ENCODE data around the gene GALNT8.
"Not testable (repeated sequence)": the region's sequence is repeated elsewhere in the genome, so short reads cannot be mapped to it uniquely, and the experiment has no call there.

GALNT8 gene

GRCh38 chr12:4744709-4745108 lies 24.5 kb downstream of the GALNT8 start:
- no peak for DNase-seq

- DNase-seq, result no peak
Observed at GRCh38 chr12:4745249-4745648, 25.0 kb downstream of the GALNT8 start.

- not testable (repeated sequence) for DNase-seq
Observed at GRCh38 chr12:4751654-4752053, 31.5 kb downstream of the GALNT8 start.

GRCh38 chr12:4762773-4763172 lies 42.6 kb downstream of the GALNT8 start:
- peak; percentile 4 for DNase-seq

- no peak for DNase-seq
Observed at GRCh38 chr12:4763549-4763948, 43.3 kb downstream of the GALNT8 start.

DNA sequence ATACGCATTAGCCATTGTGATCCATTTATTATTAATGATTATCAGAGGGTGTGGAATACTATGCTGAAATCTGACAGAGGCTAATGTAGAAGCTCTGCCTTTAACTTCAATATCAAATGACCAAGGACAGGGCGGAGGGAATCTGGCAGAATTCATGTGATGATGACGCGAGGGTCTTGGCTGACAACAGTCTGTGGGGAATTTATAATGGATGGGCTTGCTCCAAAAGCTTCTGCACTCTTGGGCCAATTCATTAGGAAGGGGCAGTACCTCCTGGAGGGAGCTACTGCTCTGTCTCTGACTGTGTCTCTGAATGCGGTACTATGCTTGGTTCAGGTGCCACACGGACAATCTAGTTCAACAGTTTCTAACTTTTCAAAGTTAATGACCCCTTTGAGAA lies 46.2 kb downstream of the GALNT8 start:
- DNase-seq, result no peak

DNA sequence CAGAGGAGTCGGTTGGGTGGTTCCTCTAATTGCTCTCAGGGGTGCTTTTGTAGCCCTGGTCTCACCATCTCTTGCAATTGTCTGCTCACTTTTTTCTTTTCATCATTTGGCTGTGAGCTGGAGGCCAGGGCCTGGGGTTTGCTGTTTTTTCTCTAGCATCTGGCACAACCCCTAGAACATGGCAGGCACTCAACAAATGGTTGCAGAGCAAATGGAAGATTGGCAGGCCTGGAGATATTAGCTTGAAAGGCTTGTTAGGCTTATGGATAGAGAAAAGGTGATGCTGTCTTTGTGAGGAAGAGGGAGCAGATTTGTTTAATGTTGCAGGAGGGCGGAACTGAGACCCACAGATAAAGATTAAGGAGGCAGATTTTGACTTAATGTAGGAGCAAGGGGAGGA lies 47.0 kb downstream of the GALNT8 start:
- no peak for DNase-seq

DNA sequence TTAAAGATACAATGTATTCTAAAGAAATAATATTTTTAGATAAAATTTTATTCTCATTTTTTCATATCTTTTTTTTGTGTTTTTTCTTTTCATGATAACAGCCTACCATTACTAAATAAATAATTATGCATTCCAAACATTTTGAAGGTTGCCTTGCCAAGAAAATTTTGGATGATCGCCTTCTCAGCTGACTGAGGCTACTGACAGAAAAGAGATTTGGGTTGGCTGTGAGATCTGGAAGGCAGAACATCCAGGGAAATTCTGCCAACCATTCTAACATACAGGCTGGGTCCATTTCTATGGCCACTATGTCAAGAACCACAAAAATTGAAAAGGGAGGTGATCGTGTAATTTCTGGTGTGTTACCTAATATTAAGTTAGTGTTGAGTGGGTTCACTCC lies 48.1 kb downstream of the GALNT8 start:
- DNase-seq, result no peak

DNA sequence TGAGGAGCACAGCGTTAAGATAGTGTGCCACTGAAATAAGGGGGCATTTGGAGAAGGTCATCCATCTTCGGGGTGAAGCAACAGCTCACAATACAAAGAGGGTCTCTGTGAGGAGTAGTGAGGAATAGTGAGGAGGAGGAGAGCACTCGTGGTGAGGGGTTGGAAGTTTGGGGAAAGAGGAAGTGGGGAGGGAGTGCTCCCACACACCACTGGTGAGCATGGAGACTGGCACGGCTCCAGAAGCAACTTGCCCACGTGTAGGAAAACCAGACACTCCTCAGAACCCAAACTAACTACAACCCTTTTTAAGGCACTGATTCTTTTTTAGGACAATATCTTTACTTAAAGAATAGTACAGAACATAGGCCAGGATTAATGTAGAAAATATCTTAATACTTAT lies 48.9 kb downstream of the GALNT8 start:
- DNase-seq, result no peak

DNA sequence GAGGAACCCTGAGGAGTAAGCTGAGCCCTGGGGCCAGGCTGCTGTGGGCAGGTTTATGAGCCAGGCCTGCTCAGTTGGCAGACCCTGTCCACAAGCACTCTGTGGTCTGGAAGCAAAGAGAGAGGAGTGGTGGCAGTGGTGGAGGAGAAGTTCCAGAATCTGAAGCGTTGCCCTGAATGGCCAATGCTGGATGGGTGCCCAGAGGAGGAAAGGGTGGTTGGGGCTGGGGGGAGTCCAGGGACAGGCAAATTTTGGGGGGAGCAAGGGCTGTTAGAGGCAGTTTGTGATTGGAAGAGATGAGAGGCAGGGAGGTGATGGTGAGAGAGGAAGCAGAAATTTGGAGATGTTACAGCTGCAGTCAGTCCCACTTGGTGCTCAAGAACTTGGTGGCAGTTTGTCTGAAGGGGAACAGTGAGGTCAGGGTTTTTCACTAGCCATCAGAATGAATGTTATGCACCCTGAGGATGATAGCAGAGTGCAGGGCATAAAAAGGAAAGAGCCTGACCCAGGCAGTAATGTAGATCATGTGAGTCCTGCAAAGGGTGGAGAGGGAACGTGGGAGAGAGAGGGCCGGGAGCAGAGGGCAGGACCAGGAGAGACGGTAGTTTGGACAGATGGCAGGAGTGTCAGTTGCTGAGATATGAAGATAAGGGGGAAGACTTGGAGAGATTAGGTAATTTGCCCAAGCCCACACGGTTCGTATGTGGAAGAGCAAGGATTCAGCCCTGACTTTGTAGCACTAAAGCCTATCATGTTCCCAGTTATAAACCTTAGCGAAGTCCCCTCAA lies 51.2 kb downstream of the GALNT8 start:
- DNase-seq, result no peak

DNA sequence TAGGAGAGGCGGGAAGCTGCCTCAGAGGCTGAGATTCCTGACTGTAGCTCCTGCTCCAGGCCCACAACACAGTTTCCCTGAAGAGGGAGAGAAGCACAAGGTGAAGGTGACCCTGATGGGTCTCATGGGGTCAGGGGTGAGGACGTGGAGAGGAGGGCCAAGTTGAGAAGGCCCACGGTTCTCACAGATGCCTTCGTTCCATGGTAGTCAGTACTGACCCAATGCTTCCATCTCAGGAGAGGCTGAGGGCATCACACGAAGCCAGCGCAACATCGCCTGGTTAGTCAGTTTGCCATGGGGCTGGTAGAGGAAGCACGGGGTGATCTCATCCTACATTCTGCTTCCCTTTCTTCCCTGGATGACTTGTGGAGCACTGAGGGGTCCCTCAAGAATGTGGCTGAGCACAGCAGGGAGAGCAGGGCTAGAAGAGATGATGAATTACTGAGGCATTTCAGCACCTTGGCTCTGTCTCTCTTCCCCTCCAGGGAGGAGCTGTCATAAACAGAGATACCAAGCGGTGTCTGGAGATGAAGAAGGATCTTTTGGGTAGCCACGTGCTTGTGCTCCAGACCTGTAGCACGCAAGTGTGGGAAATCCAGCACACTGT lies 51.9 kb downstream of the GALNT8 start:
- no peak for DNase-seq

DNA sequence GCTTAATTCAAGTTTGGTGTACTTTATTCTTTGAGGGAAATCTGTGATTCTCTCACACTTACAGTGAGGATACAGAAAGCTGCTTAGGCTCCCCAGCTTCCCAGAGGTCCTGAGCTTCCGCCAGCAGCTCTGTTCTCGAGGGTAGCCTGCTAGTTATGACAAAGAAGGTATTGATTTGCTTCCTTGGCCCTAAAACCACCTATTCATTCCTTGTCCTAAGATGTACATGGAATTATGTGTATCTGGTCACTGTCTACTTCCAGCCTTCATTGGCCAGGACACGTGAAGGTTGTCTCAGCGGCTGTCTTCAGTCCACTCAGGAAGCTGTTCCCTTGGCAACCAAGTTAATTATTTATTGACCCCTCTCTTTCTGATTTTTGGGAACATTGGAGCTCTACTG lies 55.7 kb downstream of the GALNT8 start:
- no peak for DNase-seq

DNA sequence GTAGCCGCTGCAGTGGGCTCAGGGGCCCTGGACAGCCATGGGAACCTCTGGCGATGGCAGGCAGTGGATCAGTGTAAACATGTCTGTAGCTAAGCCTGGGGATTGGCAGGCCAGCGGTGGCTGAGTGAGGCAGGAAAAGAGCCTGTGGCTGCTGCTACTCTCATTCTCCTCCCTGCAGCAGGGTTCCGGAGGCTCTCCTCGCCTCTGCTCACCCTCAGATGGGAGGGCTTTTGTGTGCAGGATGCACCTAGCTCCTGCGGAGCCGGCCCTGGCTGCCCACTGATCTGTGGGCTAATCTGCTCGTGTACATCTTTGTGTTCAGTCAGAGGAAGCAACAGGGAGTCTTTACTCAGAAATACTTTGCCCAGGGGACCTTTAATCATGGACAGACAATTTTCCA lies 59.5 kb downstream of the GALNT8 start:
- DNase-seq, result no peak

DNA sequence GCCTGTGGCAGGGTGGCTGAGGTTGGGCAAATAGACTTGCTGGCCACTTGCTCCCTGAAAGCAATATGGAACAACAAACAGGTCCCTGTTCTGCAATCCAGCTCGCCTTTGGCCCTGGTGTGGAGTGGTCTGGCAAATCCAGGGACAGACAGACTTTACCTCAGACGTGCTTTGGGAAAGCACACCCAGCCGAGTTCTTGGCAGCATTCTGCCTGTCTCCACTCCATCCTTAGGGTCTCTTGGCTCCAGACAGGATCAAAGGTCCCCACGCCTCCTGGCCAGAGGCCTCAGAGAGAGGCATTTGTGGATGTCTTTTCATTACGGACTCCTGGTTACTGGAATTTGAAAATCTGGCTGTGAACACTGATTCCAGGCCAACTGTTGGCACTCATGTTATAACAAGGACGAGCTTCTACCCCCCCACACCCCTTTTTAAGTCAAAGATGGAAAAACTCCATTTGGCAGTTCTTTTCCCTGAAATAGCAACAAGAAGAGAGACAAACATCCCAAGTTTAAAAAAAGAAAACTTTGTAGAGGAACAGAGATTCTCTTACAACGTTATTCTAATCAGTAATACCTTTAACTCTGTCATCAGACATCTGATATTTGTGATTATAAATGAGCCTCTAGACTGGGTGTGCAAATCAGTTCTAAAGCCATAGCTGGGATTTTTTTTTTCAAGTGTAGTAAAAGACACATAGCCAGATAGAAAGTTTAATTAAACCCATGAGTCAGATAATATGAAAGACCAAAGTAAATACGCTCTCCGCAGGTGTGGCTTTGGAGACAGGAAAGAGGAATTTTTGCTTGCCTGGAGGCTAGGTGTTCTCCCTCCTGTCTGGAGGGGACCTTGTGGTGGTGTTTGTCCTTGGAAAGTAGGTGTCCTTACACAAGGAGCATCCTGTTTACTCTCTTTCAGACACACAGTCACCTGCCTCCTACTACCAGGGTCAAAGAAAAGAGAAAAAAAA lies 60.7 kb downstream of the GALNT8 start:
- no peak for DNase-seq

GRCh38 chr12:4784404-4785054 lies 64.3 kb downstream of the GALNT8 start:
- no peak for DNase-seq

- DNase-seq, result no peak
Observed at GRCh38 chr12:4786795-4787194, 66.6 kb downstream of the GALNT8 start.

DNA sequence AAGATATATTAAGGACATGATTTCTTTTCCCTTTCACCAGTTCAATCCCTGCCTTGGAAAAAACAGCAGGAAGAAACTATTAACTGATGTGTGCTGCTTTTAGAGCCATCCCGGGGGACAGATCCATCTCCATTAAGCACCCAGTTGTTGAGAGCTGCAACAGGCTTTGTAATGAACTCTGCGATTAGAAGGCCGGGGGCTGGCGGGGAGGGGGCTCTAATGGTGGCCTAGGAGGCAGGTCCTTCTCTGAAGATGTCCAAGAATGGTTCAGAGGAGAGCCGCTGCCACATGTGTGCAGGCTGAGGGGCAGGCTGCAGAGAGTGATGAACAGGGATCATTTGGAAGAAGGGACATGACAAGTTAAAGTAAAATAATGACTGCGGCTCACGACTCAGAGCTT lies 67.8 kb downstream of the GALNT8 start:
- no peak for DNase-seq

DNA sequence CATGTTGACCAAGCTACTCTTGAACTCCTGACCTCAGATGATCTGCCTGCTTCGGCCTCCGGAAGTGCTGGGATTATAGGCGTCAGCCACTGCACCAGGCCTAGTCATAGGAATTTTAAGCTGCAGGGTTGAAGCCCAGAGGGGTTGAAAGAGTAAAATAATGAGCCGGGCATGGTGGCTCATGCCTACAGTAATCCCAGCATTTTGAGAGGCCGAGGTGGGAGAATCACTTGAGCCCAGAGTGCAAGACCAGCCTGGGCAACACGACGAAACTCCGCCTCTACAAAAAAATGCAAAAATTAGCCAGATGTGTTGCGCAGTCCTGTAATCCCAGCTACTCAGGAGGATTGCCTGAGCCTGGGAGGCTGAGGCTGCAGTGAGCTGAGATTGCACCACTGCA lies 69.6 kb downstream of the GALNT8 start:
- no peak for DNase-seq

- DNase-seq, result no peak
Observed at GRCh38 chr12:4791497-4791896, 71.3 kb downstream of the GALNT8 start.

DNA sequence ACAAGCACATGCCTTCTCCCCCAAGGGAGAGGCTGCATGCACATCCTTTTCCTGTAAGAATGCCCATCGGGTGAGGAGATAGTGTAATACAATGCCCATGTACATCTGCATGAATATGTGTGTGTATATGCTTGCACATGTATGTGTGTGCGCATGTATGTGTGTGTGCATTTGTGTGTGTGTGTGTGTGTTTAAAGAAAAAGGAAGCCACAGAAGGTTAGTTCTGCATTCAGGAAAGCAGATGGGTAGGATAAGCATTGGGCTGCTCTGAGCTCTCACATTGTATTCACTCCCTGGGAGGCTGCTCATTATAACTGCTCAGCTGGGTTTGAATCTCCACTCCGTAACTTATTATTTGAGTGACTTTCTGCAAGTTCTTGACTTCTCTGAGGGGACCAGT lies 74.3 kb downstream of the GALNT8 start:
- no peak for DNase-seq

DNA sequence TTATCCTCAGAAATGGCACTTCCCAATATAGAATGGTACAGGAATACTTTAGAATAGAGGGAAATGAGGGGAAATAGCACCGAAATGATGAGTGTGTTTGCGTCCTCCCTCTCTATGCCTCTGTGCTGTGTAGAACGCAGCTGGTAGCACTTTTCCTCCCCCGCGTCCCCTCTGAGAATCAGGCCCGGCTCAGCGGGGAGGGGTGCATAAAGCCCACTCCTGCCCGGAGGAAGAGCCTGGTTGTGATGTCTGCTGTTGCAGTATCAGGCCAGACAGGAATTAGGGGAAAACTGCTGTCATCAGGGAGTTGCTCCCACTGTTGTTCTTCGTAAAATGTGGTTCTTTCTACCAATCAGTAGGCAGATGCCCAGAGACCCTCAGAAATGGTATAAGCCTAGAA lies 76.0 kb downstream of the GALNT8 start:
- DNase-seq, result no peak

DNA sequence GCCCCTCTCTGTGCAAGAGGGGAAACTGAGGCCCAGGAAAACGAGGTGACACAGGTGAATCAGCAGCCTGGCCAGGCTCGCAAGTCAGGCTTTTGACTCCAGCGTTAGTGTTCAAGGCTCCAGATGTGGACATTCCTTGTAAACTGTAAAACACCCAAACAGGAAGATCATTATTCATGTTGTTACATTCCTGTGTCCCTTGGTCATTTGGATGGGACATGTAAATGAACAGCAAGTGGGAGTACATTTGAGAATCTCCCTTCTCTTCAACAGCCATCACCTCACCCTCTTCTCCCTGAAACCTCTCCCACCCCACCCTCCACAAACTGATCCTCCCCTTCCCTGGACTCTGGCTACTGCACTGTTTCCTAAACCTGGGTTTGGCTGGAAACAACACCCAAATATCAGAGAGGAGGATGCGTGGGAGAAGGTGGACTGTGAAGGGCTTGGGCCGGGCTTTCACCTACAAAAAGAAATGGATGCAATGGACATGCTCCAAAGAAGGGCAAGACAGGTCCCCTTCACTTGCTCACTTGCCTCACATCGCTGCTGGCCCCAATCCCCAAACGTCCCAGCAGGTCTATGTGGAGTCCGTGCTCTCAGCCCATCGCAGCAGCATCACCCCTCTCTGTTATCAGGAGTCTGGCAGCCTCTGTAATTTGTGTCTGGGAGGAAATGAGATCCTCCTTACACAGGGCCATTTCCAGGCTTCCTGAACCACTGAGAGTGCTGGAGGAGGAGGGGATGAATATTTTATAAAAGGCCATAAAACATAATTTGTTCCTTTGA lies 76.7 kb downstream of the GALNT8 start:
- no peak for DNase-seq

Measured in hematopoietic multipotent progenitor cell treated with erythropoietin and hydrocortisone succinate and interleukin-3 and kit ligand, for 8 days (in vitro differentiated cells).